Measurements from ENCODE around the gene LTBP3.
A peak's percentile ranks its signal among the peaks of the same experiment; 100 is the strongest.

Gene LTBP3

GRCh38 chr11:65546217-65546958 is 11.8 kb downstream of the LTBP3 start (continued):
- TF ChIP-seq ZBTB10 (tag by site-specific recombination; IDR thresholded peaks at IDR 0.05) (no peak), ZNF341 (tag by site-specific recombination; IDR thresholded peaks at IDR 0.05; ENCODE audit: low read depth) (peak; percentile 77), WT1 (tag by site-specific recombination; IDR thresholded peaks at IDR 0.05) (no peak), PRDM10 (tag by site-specific recombination; IDR thresholded peaks at IDR 0.05) (peak; percentile 76), EGR2 (tag by site-specific recombination; IDR thresholded peaks at IDR 0.05; ENCODE audit: low read depth) (peak; percentile 28; the same call in 1 of the 2 replicates), ZNF777 (tag by site-specific recombination; IDR thresholded peaks at IDR 0.05; ENCODE audit: borderline replicate concordance) (no peak), KLF9 (tag by site-specific recombination; IDR thresholded peaks at IDR 0.05; ENCODE audit: low read depth) (peak; percentile 62), ZNF792 (tag by site-specific recombination; IDR thresholded peaks at IDR 0.05) (no peak), ZNF302 (tag by site-specific recombination; IDR thresholded peaks at IDR 0.05; ENCODE audit: low read depth) (no peak), TSHZ1 (tag by site-specific recombination; IDR thresholded peaks at IDR 0.05; ENCODE audit: borderline replicate concordance) (no peak), SETDB1 (IDR thresholded peaks at IDR 0.05; ENCODE audit: insufficient read length, low read length) (no peak), ZFHX2 (tag by site-specific recombination; conservative IDR thresholded peaks at IDR 0.05) (peak; percentile 75), ZXDB (tag by site-specific recombination; IDR thresholded peaks at IDR 0.05) (no peak)

GRCh38 chr11:65545853-65546216 is 12.3 kb downstream of the LTBP3 start:
- Histone ChIP-seq H3K9me3 (ENCODE audit: control insufficient read depth, insufficient read depth, low read depth, low read length) (no peaks in the 10 kb centered on the region), H3K27ac (ENCODE audit: extremely low read depth, low read depth, low read length) (no peak overlapping the region), H3K4me1 (ENCODE audit: control insufficient read depth, insufficient read depth, low read length) (no peaks in the 10 kb centered on the region; the same call in 1 of the 2 replicates), H3K4me3 (ENCODE audit: low read depth, low read length) (no peak overlapping the region), H3K36me3 (ENCODE audit: control insufficient read depth in 2 of 2, insufficient read depth in 1 of 2, low read length in 2 of 2) (peaks cover 5 to 77% of the 10 kb centered on the region in 2 experiments; a peak in 2 of 3 replicates)
- CTCF ChIA-PET, result interaction anchor here (2.1 kb wide), 1 partner anchor 25 kb away, joined by 11 read pairs; the partner anchor contains the start of gene ZNRD2
- POLR2A ChIA-PET, result interaction anchor here (0.9 to 2.2 kb wide), 3 partner anchors 9 to 25 kb away, joined by 8 to 9 read pairs (median 8); partner anchors contain the start of gene ZNRD2
- TF ChIP-seq ZNF24 (tag by site-specific recombination; IDR thresholded peaks at IDR 0.05) (no peak), ZNF221 (tag by site-specific recombination; IDR thresholded peaks at IDR 0.05; ENCODE audit: borderline replicate concordance) (no peak), ZBTB7A (tag by site-specific recombination; IDR thresholded peaks at IDR 0.05; ENCODE audit: low read depth) (no peak), ZNF623 (tag by site-specific recombination; IDR thresholded peaks at IDR 0.05) (no peak), TSHZ1 (tag by site-specific recombination; IDR thresholded peaks at IDR 0.05; ENCODE audit: borderline replicate concordance) (no peak), ZEB2 (tag by site-specific recombination; IDR thresholded peaks at IDR 0.05) (no peak), ZNF148 (tag by site-specific recombination; IDR thresholded peaks at IDR 0.05; ENCODE audit: borderline replicate concordance) (no peak)

Data from HEK293 (cell line).